Smooth muscle cell (in vitro differentiated cells): ENCODE measurements around the gene PRKX. TPM values are rescaled to one million over a fixed set of nuclear protein-coding genes. Genes with fewer than 3 reads are reported as not detected.

Experiments
- DNase-seq: peaks from one replicate; lab custom pipeline; 2025; ENCODE audit not compliant: unreplicated experiment; lab: John Stamatoyannopoulos, UW
- H2AFZ ChIP-seq: fragments of 200-600 bp; sonication (generic); 2 replicates; pipeline ENCODE4 v1.6.0; 2016; ENCODE audit warnings: antibody characterized with exemption, low read depth, mild to moderate bottlenecking
- H3F3A ChIP-seq: fragments of 200-600 bp; sonication (generic); 2 replicates; pipeline ENCODE4 v1.6.0; 2017; ENCODE audit warnings: antibody characterized with exemption, low read depth
- H3K27ac ChIP-seq: fragments of 200-600 bp; sonication (generic); 2 replicates; pipeline ENCODE4 v1.5.1; 2016; ENCODE audit warnings: low read depth, mild to moderate bottlenecking
- H3K27me3 ChIP-seq: fragments of 200-600 bp; sonication (generic); 2 replicates; pipeline ENCODE4 v1.6.1; 2016; ENCODE audit warnings: low read depth, mild to moderate bottlenecking
- H3K36me3 ChIP-seq: fragments of 200-600 bp; sonication (generic); 2 replicates; pipeline ENCODE4 v1.5.1; 2016; ENCODE audit warnings: low read depth
- H3K4me1 ChIP-seq: fragments of 200-600 bp; sonication (generic); 2 replicates; pipeline ENCODE4 v1.5.1; 2016; ENCODE audit warnings: low read depth
- H3K4me2 ChIP-seq: fragments of 200-600 bp; sonication (generic); 2 replicates; pipeline ENCODE4 v1.6.0; 2016; ENCODE audit warnings: mild to moderate bottlenecking
- H3K4me3 ChIP-seq: fragments of 200-600 bp; sonication (generic); 2 replicates; pipeline ENCODE4 v1.5.1; 2016; ENCODE audit warnings: mild to moderate bottlenecking
- H3K79me2 ChIP-seq: fragments of 200-600 bp; sonication (generic); 2 replicates; pipeline ENCODE4 v1.6.0; 2016; ENCODE audit warnings: low read depth, mild to moderate bottlenecking
- H3K9ac ChIP-seq: fragments of 200-600 bp; sonication (generic); 2 replicates; pipeline ENCODE4 v1.6.0; 2016; ENCODE audit warnings: low read depth
- H3K9me3 ChIP-seq: fragments of 200-600 bp; sonication (generic); replicated peaks from 2 replicates; pipeline ENCODE4 v1.5.1; 2016; ENCODE audit warnings: low read depth
- H4K20me1 ChIP-seq: fragments of 200-600 bp; sonication (generic); 2 replicates; pipeline ENCODE4 v1.6.0; 2016; ENCODE audit warnings: low read depth
- WGBS: methylation state at CpG from one replicate; pipeline ENCODE4 v1.1.7; 2016; ENCODE audit warnings: low lambda C conversion rate; 5-methylcytosine and 5-hydroxymethylcytosine counted together
- polyA plus RNA-seq: library from polyadenylated mRNA; unstranded; fragments of >200 nt; fragmentation: Nextera tagmentation; extraction: Ambion mirVana; gene quantifications from 2 replicates; pipeline ENCODE4 v1.2.1, GENCODE V29; 2016
- total RNA-seq: library from RNA; depleted of rRNA; stranded (reverse); fragments of >200 nt; gene quantifications from 2 replicates; pipeline ENCODE4 v1.2.3, GENCODE V29; 2014
- TF ChIP-seq, protein P1 (sequence below): fragments of 200-600 bp; sonication (generic); IDR thresholded peaks from 2 replicates; pipeline ENCODE4 v1.5.1; 2017; ENCODE audit warnings: borderline replicate concordance, mild to moderate bottlenecking, antibody characterized with exemption; ENCODE audit not compliant: insufficient read depth, poor library complexity, severe bottlenecking

PRKX gene
- total and polyA plus RNA-seq, 2 experiments from 2014 or later = 9.5 to 10.1 TPM

DNA sequence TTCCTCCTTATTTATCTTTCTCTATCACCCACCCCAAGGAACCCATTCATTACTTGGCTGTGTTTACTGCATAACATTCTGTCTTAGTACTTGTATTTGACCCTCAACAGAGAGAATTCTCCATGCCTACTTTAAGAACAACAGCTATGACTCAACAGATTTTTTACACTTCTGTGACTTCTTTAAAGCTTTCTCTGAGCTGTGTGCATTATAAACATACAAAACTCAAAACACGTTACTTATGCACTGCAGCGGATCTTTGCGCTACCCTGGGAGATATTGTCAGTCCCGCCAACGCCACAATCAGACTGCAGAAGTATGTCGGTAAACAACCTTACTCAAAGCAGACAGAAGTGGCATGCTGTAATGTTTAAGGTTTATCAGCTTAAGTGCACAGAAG, 35.1 kb downstream of the PRKX start:
- H3F3A ChIP-seq = no peaks in the 10 kb centered on the region
- no peak overlapping the region for H3K27ac ChIP-seq
- H3K4me1 ChIP-seq = no peaks in the 10 kb centered on the region
- H2AFZ ChIP-seq = no peak overlapping the region
- H3K4me3 ChIP-seq = no peak overlapping the region
- peaks cover 11% of the 10 kb centered on the region for H4K20me1 ChIP-seq
- no peaks in the 10 kb centered on the region for H3K27me3 ChIP-seq
- peak overlapping the region; percentile 3 for H3K4me2 ChIP-seq
- no peaks in the 10 kb centered on the region for H3K36me3 ChIP-seq
- no peak for DNase-seq
- no peak overlapping the region for H3K9ac ChIP-seq
- H3K9me3 ChIP-seq = no peaks in the 10 kb centered on the region
- H3K79me2 ChIP-seq = no peaks in the 10 kb centered on the region
- TF ChIP-seq, protein P1, sequence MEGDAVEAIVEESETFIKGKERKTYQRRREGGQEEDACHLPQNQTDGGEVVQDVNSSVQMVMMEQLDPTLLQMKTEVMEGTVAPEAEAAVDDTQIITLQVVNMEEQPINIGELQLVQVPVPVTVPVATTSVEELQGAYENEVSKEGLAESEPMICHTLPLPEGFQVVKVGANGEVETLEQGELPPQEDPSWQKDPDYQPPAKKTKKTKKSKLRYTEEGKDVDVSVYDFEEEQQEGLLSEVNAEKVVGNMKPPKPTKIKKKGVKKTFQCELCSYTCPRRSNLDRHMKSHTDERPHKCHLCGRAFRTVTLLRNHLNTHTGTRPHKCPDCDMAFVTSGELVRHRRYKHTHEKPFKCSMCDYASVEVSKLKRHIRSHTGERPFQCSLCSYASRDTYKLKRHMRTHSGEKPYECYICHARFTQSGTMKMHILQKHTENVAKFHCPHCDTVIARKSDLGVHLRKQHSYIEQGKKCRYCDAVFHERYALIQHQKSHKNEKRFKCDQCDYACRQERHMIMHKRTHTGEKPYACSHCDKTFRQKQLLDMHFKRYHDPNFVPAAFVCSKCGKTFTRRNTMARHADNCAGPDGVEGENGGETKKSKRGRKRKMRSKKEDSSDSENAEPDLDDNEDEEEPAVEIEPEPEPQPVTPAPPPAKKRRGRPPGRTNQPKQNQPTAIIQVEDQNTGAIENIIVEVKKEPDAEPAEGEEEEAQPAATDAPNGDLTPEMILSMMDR = no peak
- 57% methylated on average over 6 of the region's 6 CpGs for WGBS

GRCh38 chrX:3674881-3675280, 38.6 kb downstream of the PRKX start:
- Histone ChIP-seq H3F3A (no peaks in the 10 kb centered on the region), H3K9me3 (no peaks in the 10 kb centered on the region), H3K4me2 (no peak overlapping the region), H3K36me3 (no peaks in the 10 kb centered on the region), H3K27ac (no peak overlapping the region), H3K9ac (no peak overlapping the region), H3K27me3 (no peaks in the 10 kb centered on the region), H3K79me2 (no peaks in the 10 kb centered on the region), H4K20me1 (peaks cover 11% of the 10 kb centered on the region), H2AFZ (no peak overlapping the region), H3K4me3 (no peak overlapping the region), H3K4me1 (no peaks in the 10 kb centered on the region)
- WGBS = 90% methylated on average over 8 of the region's 8 CpGs
- DNase-seq = no peak
- TF ChIP-seq, protein P1 = no peak

DNA sequence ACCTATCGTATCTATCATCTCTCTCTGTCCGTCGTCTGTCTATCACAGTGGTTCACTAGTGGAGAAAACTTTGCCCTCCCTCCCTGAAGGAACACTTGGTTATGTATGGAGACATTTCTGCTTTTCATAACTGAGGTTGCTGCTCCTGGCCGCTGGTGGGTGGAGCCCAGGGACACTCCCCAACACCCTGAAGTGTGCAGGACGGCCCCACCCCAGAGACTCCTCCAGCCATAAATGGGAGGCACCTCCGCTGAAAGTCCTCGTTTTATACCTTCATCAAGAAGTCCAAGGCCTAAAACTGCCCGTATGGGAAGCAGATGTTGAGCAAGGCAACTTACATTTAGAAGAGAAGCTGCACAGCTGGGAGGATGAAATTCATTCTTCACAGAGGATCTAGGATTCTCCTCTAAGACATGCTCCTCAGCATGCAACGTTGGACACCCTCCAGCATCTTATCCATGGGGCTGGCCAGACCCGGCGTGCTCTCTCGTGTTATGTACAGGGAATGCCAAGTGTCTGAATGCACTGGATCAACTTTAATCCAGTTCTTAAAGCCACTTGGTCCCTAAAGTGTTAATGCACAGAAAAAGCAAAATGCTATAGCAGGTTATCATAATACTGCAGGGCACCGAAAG, 43.5 kb downstream of the PRKX start:
- Histone ChIP-seq H3K27ac (no peak overlapping the region), H3K9ac (no peak overlapping the region), H2AFZ (no peak overlapping the region), H3F3A (no peaks in the 10 kb centered on the region), H3K4me3 (no peak overlapping the region), H4K20me1 (no peaks in the 10 kb centered on the region), H3K27me3 (no peaks in the 10 kb centered on the region), H3K4me2 (no peak overlapping the region), H3K36me3 (no peaks in the 10 kb centered on the region), H3K79me2 (no peaks in the 10 kb centered on the region), H3K4me1 (no peaks in the 10 kb centered on the region), H3K9me3 (no peaks in the 10 kb centered on the region)
- WGBS = 90% methylated on average over 13 of the region's 13 CpGs
- TF ChIP-seq, protein P1 = no peak
- DNase-seq = no peak

DNA sequence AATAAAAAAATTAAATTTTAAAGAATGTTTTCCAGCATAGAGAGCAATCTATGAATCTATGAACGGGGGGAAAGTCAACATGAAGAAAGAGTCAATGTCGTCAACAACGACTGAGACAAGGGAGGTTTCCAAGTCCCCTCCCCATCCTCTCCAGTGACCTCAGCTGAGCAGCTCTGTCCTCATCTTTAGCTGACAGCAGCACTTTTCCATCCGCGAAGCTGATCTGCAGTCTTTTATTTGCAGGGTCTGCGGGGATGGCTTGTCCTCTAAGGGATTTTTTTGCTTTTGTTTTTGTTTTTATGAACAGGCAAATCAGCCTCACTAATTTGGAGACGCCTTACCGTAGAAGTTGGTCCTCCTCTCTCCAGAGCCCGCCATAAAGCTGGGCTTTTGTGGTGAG, 46.5 kb downstream of the PRKX start:
- no peaks in the 10 kb centered on the region for H3K36me3 ChIP-seq
- no peak overlapping the region for H2AFZ ChIP-seq
- H3K27me3 ChIP-seq = no peaks in the 10 kb centered on the region
- H3K9ac ChIP-seq = no peak overlapping the region
- TF ChIP-seq, protein P1 = no peak
- H3K27ac ChIP-seq = no peak overlapping the region
- no peaks in the 10 kb centered on the region for H4K20me1 ChIP-seq
- WGBS = 85% methylated on average over 9 of the region's 9 CpGs
- DNase-seq = no peak
- no peak overlapping the region for H3K4me3 ChIP-seq
- no peaks in the 10 kb centered on the region for H3K79me2 ChIP-seq
- no peaks in the 10 kb centered on the region for H3K4me1 ChIP-seq
- no peak overlapping the region for H3K4me2 ChIP-seq
- no peaks in the 10 kb centered on the region for H3F3A ChIP-seq
- no peaks in the 10 kb centered on the region for H3K9me3 ChIP-seq
